ENCODE results near the gene CDV3.

Gene CDV3

GRCh38 chr3:133606902-133607301 lies 33.4 kb downstream of the CDV3 start:
- DNase-seq (ENCODE audit: low spot score) = no peak

- DNase-seq (ENCODE audit: low spot score) = no peak
Observed at GRCh38 chr3:133607816-133608215, 34.3 kb downstream of the CDV3 start.

GRCh38 chr3:133608388-133608787 lies 34.9 kb downstream of the CDV3 start:
- no peak for DNase-seq (ENCODE audit: low spot score)

GRCh38 chr3:133610031-133610430 lies 36.5 kb downstream of the CDV3 start:
- peak; percentile 54 for DNase-seq (ENCODE audit: low spot score)

- DNase-seq (ENCODE audit: low spot score) = no peak
Observed at GRCh38 chr3:133611534-133611933, 38.0 kb downstream of the CDV3 start.

GRCh38 chr3:133620066-133620784 lies 46.7 kb downstream of the CDV3 start:
- DNase-seq (ENCODE audit: low spot score) = no peak

GRCh38 chr3:133627789-133628188 lies 54.3 kb downstream of the CDV3 start:
- DNase-seq (ENCODE audit: low spot score) = no peak

- DNase-seq (ENCODE audit: low spot score) = no peak
Observed at GRCh38 chr3:133629146-133629545, 55.7 kb downstream of the CDV3 start.

- DNase-seq (ENCODE audit: low spot score) = no peak
Observed at GRCh38 chr3:133633439-133633838, 60.0 kb downstream of the CDV3 start.

All from GM03348 (cell line).